Activated CD8-positive, alpha-beta T cell treated with anti-CD3 and anti-CD28 coated beads for 36 hours (primary cell): ENCODE results near the gene ABCC8. TPM values are rescaled to one million over a fixed set of nuclear protein-coding genes. Genes with fewer than 3 reads are reported as not detected.

Experiments
- ATAC-seq: fragments of 200-7000 bp; cut with Tn5 transposase; one replicate; pipeline ENCODE4 v1.10.0; 2021; ENCODE audit warnings: mild to moderate bottlenecking, moderate library complexity
- CTCF ChIA-PET: fragments of 350-600 bp; sonication (Branson Sonifier 250); formaldehyde crosslinking; loops from one replicate; lab custom pipeline; 2021; ENCODE audit warnings: antibody characterized with exemption; lab: Charles Lee
- POLR2A ChIA-PET: fragments of 350-600 bp; sonication (Branson Sonifier 250); formaldehyde crosslinking; loops from one replicate; lab custom pipeline; 2021; ENCODE audit warnings: antibody characterized with exemption; lab: Charles Lee
- DNase-seq: peaks from one replicate; pipeline ENCODE4 v3.0.0-alpha.2; 2020
- H3K27ac Mint-ChIP-seq: one replicate; pipeline ENCODE4 v1.8.0; 2021; ENCODE audit warnings: mild to moderate bottlenecking, mixed read lengths
- H3K27me3 Mint-ChIP-seq: one replicate; pipeline ENCODE4 v1.8.0; 2021; ENCODE audit warnings: mixed read lengths
- H3K36me3 Mint-ChIP-seq: one replicate; pipeline ENCODE4 v1.8.0; 2021; ENCODE audit warnings: low read depth, mixed read lengths
- H3K4me1 Mint-ChIP-seq: one replicate; pipeline ENCODE4 v1.8.0; 2021; ENCODE audit warnings: low read depth, mixed read lengths
- H3K4me3 Mint-ChIP-seq: one replicate; pipeline ENCODE4 v1.8.0; 2021; ENCODE audit warnings: mild to moderate bottlenecking, moderate library complexity, mixed read lengths
- H3K9me3 Mint-ChIP-seq: one replicate; pipeline ENCODE4 v1.8.0; 2021; ENCODE audit warnings: mixed read lengths
- intact Hi-C: fragments of 100-400 bp; cut with micrococcal nuclease; formaldehyde crosslinking; loops from one replicate; pipeline ENCODE4 v1.10.0; 2022
- total RNA-seq, 2 experiments: library from RNA; stranded (reverse); gene quantifications; one replicate each; pipeline ENCODE4 v1.2.3, GENCODE V29; 2021
- TF ChIP-seq, protein P1 (sequence below): fragments of 200-600 bp; IDR thresholded peaks from one replicate; pipeline ENCODE4 v1.8.0; 2022; ENCODE audit warnings: antibody characterized with exemption, mild to moderate bottlenecking

Gene ABCC8
- total RNA-seq, 2 experiments from 2014 or later, result not detected

DNA sequence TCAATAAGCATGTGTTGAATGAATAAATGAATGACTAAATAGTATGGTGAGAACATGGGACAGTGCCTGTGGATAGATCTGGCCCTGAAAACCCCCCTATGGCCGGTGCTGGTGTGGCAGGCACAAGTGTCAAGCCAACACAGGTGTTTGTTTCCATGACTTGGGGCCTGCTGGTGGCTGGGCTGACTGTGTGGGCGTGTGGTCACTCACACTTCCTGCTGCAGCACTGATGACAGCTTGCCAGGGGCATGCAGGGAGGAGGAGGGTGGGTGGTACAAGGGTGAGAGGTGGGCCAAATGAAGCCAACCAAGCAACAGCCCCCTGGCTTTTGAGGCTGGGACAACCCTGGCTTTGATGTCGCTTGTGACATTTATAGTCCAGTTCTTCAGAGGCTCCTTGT is 30.3 kb upstream of the ABCC8 start:
- ChIA-PET CTCF (interaction anchor here (1.0 to 15.5 kb wide), 7 partner anchors 10 to 429 kb away, joined by 3 to 167 read pairs (median 6); partner anchors contain the start of gene KCNJ11), POLR2A (no interaction called here)
- H3K36me3 Mint-ChIP-seq, result no peaks in the 10 kb centered on the region
- no peaks in the 10 kb centered on the region for H3K9me3 Mint-ChIP-seq
- ATAC-seq (peak; percentile 61), DNase-seq (peak; percentile 44)
- H3K4me3 Mint-ChIP-seq, result no peak overlapping the region
- intact Hi-C loops, result loop anchor here (5.0 kb wide), 1 partner anchor 275 kb away; no protein-coding TSS in a partner anchor
- no peaks in the 10 kb centered on the region for H3K4me1 Mint-ChIP-seq
- TF ChIP-seq, protein P1, sequence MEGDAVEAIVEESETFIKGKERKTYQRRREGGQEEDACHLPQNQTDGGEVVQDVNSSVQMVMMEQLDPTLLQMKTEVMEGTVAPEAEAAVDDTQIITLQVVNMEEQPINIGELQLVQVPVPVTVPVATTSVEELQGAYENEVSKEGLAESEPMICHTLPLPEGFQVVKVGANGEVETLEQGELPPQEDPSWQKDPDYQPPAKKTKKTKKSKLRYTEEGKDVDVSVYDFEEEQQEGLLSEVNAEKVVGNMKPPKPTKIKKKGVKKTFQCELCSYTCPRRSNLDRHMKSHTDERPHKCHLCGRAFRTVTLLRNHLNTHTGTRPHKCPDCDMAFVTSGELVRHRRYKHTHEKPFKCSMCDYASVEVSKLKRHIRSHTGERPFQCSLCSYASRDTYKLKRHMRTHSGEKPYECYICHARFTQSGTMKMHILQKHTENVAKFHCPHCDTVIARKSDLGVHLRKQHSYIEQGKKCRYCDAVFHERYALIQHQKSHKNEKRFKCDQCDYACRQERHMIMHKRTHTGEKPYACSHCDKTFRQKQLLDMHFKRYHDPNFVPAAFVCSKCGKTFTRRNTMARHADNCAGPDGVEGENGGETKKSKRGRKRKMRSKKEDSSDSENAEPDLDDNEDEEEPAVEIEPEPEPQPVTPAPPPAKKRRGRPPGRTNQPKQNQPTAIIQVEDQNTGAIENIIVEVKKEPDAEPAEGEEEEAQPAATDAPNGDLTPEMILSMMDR, result no peak
- H3K27ac Mint-ChIP-seq, result no peak overlapping the region
- H3K27me3 Mint-ChIP-seq, result peaks cover 7% of the 10 kb centered on the region

DNA sequence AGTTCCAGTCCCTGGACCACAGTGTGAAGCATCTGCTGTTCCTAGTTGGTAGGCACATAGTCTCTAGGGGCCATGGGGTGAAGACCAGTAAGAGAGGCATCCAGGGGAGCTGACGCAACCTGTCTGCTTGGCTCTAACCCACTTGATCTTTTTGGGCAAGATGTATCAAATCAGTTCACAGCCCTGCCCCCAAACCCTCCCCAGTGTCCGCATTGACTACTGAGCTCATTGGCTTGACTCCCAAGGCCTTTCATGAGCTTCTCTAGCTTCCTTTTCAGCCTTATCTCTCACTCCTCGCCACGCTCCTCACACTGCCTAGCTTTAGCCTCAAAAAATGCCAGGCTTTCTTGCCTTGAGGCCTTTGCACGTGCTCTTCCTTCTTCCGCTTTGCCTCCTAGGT is 29.7 kb upstream of the ABCC8 start:
- no peaks in the 10 kb centered on the region for H3K9me3 Mint-ChIP-seq
- no peaks in the 10 kb centered on the region for H3K36me3 Mint-ChIP-seq
- H3K4me3 Mint-ChIP-seq, result no peak overlapping the region
- CTCF ChIA-PET, result interaction anchor here (1.0 to 15.5 kb wide), 7 partner anchors 13 to 428 kb away, joined by 3 to 167 read pairs (median 14); partner anchors contain the start of gene KCNJ11
- intact Hi-C loops, result loop anchor here (5.0 kb wide), 1 partner anchor 274 kb away; no protein-coding TSS in a partner anchor
- ATAC-seq (no peak), DNase-seq (no peak)
- H3K4me1 Mint-ChIP-seq, result no peaks in the 10 kb centered on the region
- no peak overlapping the region for H3K27ac Mint-ChIP-seq
- TF ChIP-seq, protein P1, result no peak
- POLR2A ChIA-PET, result interaction anchor here (0.9 kb wide), 1 partner anchor 110 kb away, joined by 3 read pairs; no protein-coding TSS in a partner anchor
- H3K27me3 Mint-ChIP-seq, result peaks cover 7% of the 10 kb centered on the region

DNA sequence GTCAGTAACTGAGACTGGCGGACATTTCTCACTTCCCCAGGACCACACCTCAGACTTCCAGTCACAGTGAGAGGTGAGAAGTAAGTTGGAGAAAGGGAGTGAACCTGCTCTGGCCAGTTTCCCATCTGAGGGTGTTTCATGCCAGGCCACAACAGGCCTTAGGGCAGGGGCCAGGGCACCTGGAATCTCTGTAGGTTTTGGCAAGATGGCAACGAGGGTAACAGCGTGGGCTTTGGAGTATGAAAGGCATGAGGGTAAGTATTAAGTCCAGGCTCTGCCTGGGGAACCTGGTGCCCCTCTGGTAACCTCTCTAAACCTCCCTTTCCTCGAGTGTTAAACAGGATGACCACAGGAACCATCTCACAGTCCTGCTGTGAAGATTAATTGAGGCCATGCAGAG is 28.5 kb upstream of the ABCC8 start:
- intact Hi-C loops, result loop anchor here (5.0 kb wide), 1 partner anchor 273 kb away; no protein-coding TSS in a partner anchor

DNA sequence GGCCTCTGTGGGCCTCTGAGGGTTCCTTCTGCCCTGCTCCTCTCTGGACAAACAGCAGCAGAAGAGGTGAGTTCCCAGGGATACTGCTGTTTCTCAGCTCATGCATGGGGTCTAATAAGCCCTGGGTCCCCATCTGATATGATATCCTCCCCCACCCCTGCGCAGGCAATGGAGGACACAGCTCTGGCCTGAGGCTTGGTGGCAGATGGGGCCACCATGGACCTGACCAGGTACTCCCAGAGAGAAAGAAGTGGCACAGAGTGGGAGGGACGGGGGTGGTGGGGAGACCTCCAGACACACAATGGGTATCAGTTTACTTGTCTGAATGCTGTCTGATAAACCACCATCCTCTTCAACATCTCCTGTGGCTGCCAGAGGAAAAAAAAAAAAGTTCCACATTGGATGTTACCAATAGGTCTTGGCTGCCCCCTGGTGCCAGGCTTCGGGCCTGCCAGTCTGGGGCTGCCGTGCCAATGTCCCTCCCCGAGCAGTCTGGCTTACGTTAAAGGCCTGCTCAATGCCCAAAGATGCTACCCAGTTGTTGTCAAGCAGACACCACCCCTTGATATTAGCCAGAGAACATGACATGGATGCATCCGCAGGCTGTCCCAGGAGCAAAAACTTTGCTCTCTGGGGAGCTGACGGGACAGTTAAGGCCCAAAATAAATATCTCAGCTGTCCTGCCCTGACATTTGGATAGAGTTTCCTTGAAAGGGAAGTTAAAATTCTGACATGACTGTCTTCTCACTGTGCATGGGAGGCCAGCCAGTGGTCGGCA is 27.9 kb upstream of the ABCC8 start:
- Mint-ChIP-seq H3K4me1 (no peaks in the 10 kb centered on the region), H3K4me3 (no peak overlapping the region), H3K27me3 (peaks cover 7% of the 10 kb centered on the region), H3K9me3 (no peaks in the 10 kb centered on the region), H3K36me3 (no peaks in the 10 kb centered on the region), H3K27ac (no peak overlapping the region)
- ATAC-seq (peak; percentile 91), DNase-seq (peak; percentile 87)
- POLR2A ChIA-PET, result no interaction called here
- intact Hi-C loops, result loop anchor here (1.0 to 5.0 kb wide), 2 partner anchors 120 to 272 kb away; no protein-coding TSS in a partner anchor
- CTCF ChIA-PET, result interaction anchor here (0.6 to 15.5 kb wide), 25 partner anchors 9 to 684 kb away, joined by 3 to 167 read pairs (median 4); partner anchors contain the start of gene KCNJ11
- TF ChIP-seq, protein P1, result peak; percentile 86

More for the DNA sequence above, 28.5 kb upstream of the ABCC8 start:
- TF ChIP-seq, protein P1, result no peak
- Mint-ChIP-seq H3K27me3 (peaks cover 7% of the 10 kb centered on the region), H3K4me1 (no peaks in the 10 kb centered on the region), H3K9me3 (no peaks in the 10 kb centered on the region), H3K36me3 (no peaks in the 10 kb centered on the region), H3K27ac (no peak overlapping the region), H3K4me3 (no peak overlapping the region)
- DNase-seq (no peak), ATAC-seq (no peak)
- CTCF ChIA-PET, result interaction anchor here (0.6 to 15.5 kb wide), 22 partner anchors 9 to 685 kb away, joined by 3 to 167 read pairs (median 4); partner anchors contain the start of gene KCNJ11
- POLR2A ChIA-PET, result no interaction called here

DNA sequence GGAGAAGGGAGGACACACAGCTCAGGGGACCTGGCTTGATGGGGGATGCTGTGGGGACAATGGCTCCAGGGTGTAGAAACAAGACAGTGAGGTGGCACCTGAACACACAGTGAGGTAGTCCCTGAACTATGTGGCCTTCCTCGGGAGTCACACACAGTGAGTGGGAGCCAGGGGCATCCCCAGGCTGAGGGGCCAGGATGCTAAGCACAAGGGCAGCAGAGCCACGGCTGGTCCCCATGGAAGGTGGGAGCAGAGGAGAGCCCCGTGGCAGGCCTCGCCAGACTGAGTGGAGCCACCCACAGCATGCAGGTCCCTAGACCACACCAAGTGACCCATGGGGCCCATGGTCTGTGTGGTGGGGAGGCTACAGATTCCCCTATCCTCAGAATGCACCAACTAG is 26.0 kb upstream of the ABCC8 start:
- ChIA-PET POLR2A (no interaction called here), CTCF (interaction anchor here (1.1 to 15.5 kb wide), 4 partner anchors 11 to 119 kb away, joined by 3 to 167 read pairs (median 12); partner anchors contain the start of gene KCNJ11)
- DNase-seq (no peak), ATAC-seq (no peak)
- TF ChIP-seq, protein P1, result no peak
- H3K36me3 Mint-ChIP-seq, result no peaks in the 10 kb centered on the region
- no peaks in the 10 kb centered on the region for H3K9me3 Mint-ChIP-seq
- H3K4me1 Mint-ChIP-seq, result no peaks in the 10 kb centered on the region
- no peak overlapping the region for H3K27ac Mint-ChIP-seq
- no peak overlapping the region for H3K4me3 Mint-ChIP-seq
- H3K27me3 Mint-ChIP-seq, result peaks cover 1% of the 10 kb centered on the region
- intact Hi-C loops, result no loop called here
